GM20431 (cell line): ENCODE data around the gene LHFPL6.

Experiments used
- in situ Hi-C: fragments of 300-500 bp; cut with MseI, MboI; formaldehyde crosslinking; loops from one replicate; pipeline ENCODE4 v1.15.0; 2020; ENCODE audit warnings: low sequenced_read_pairs; ENCODE audit not compliant: unreplicated experiment

Gene LHFPL6

DNA sequence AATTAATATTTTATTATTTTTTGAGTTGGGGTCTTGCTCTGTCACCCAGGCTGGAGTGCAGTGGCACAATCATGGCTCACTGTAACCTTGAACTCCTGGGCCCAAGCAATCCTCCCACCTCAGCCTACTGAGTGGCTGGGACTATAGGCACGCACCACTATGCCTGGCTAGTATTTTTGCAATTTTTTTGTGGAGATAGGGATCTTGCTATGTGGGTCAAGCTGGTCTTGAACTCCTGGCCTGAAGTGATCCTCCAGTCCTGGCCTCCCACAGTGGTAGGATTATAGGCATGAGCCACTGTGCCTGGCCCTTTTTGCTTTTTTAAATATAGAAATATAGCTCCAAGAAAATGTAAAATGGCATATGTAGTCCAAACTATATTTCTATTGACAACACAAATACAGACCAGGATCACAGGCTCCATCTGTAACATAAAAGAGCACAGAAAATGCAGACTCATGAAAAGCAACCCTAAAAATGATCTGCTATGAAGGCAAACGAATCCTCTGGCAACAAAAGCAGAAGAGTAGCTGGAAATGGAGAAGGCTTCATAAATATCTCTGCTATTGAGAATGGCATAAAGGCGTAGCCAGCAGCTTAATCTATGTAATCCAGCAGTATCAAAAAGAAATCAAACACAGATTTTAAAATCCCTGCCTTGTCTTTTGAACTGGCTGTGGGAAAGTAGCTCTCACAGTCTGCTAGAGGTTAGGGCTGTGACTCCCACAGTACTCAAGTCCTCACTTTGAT, 200.6 kb downstream of the LHFPL6 start:
- in situ Hi-C loops, result loop anchor here (25.0 kb wide), 1 partner anchor 210 kb away; the partner anchor contains the start of gene LHFPL6

- in situ Hi-C loops, result loop anchor here (25.0 kb wide), 1 partner anchor 211 kb away; the partner anchor contains the start of gene LHFPL6
These were observed 201.2 kb downstream of the LHFPL6 start for GRCh38 chr13:39401756-39402155.

- in situ Hi-C loops, result loop anchor here (25.0 kb wide), 1 partner anchor 211 kb away; the partner anchor contains the start of gene LHFPL6
These were observed 201.8 kb downstream of the LHFPL6 start for GRCh38 chr13:39401046-39401705.

DNA sequence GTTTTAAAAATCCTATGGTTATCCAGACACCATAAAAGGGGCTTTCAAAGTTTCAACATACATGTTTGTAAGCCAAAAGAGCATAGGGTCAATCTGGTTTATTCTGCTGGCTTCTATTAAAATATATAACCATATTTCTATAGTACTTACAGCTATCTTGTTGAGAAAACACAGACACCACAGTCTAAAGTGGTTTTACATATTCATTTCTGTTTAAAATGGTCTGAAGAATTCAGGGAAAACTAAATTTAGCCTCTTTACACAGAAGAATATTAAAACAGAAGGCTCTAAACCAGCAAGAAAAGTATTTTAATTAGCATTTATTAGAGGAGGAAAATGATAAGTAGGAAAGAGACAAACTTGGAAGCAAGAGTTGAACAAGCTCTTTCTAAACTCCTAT, 203.9 kb downstream of the LHFPL6 start:
- in situ Hi-C loops, result no loop called here

DNA sequence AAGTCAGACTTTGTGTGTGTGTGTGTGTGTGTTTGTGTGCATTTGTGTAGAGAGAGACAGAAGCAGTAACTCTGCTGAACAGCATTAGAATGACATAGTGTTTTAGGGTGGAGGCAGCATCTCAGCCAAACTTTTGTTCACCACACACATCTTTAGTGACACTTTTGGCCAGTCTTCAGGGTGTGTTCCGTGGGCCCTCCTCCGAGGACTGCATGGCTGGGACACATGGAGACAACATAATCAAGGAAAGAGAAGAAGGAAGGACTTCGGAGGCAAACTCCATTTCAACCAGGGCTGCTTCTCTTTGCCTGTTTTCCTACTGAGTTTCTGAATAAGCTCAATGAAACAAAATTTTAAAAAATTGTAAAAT, 205.1 kb downstream of the LHFPL6 start:
- in situ Hi-C loops, result no loop called here

DNA sequence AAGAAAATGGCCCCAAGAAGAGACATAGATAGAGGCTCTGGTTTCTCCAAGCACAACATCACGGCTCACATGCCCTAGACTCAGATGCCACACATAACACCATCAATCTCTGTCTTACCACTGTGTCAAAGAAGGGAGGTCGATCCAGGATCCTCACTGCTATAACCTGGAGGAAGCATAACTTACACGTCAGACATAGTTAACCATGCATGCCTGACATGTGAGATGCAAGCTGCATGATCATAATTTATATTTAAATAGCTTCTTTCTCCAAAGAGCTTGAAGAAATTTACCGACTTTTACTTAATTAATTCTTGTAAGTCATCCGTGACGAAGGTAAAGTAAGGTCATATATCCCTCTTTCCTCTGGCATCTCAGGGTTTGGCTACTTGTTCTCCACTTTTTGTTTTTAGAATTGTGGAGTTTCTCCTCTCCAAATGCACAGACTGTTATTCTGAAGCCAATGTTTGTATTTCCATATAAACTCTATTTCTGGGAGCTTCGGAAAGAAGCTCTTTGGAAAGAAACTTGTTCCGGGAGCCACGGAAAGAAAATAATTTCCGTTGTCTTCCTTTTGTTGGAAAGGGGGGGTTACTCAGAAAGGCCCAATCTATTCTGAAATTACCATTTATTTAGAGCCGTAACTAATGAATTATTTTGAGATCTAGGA, 205.6 kb downstream of the LHFPL6 start:
- in situ Hi-C loops, result no loop called here

GRCh38 chr13:39394796-39395678, 208.0 kb downstream of the LHFPL6 start:
- in situ Hi-C loops, result no loop called here

GRCh38 chr13:39391761-39392160, 211.2 kb downstream of the LHFPL6 start:
- in situ Hi-C loops, result no loop called here

- in situ Hi-C loops, result no loop called here
These were observed 214.0 kb downstream of the LHFPL6 start for GRCh38 chr13:39389013-39389412.

- in situ Hi-C loops, result no loop called here
These were observed 217.3 kb downstream of the LHFPL6 start for GRCh38 chr13:39385621-39386231.

DNA sequence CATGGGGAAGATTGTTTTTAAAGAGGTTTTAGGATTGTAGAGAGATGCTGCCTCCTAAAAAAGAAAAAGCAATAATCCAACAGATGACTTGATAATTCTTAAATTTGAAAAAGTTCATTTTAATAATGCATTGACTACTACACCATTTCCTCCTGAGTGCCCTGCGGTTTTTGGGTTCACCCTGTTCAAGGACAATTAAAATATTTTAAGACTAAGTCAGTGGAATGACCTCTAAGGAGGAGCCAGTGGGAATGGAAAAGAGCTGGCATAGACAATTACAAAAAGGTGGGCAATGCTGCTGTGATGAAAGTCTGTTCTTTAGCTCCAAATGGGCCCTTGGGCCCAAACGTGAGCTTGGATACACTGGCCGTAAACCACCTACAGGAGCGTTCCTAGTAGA, 217.8 kb downstream of the LHFPL6 start:
- in situ Hi-C loops, result no loop called here

DNA sequence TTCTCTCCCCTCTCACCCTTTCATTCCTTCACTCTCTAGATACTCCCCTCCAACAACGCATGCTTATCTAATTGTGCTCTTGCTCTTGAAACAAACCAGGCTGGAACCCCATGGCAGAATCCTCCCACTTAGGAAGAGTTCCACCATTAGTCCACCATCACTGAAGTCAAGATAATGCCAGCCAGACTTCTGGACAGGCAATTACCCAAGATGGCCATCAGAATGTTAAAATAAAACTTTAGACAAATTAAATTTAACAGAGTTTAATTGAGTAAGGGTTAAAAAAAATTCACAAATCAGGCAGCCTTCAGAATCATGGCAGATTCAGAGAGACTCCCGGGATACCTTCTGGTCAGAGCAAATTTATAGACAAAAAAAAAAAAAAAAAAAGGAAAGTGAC, 221.5 kb downstream of the LHFPL6 start:
- in situ Hi-C loops, result no loop called here

DNA sequence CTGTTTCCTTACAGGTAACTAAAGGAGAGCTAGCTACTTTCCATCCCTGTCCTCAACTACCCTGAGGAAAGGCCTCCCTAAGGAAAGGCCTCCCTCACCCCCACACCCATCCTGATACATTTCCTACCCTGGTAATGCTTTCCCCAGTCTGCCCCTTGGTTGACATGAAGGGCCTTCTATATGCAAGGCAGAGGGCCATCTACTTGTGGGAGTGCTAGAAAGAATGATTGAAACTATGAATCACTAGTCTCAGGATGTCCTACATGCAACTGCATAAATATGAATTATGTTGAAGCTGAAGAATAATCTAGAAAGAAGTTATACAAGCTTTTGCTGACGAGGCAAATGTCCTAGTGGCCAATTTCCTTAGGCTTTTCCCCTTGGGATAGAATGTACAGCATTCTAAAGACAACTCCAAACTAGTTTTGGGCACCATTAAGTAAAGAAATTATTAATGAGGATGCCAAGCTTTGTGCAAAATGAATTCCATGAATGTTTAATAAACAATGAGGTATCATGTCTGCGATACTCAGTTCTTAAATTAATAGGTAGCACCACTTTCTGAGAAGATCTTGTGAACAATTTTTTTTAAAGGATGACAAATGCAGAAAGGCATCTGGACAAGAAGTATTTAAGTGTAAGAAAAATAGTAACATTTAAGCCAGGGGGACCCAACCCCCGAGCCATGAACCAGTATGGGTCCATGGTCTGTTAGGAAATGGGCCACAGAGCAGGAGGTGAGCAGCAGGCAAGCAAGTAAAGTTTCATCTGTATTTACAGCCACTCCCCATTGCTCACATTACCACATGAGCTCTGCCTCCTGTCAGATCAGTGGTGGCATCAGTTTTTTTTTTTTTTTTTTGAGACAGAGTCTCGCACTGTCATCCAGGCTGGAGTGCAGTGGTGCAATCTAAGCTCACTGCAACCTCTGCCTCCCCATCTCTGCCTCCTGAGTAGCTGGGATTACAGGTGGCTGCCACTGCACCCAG, 223.0 kb downstream of the LHFPL6 start:
- in situ Hi-C loops, result no loop called here

DNA sequence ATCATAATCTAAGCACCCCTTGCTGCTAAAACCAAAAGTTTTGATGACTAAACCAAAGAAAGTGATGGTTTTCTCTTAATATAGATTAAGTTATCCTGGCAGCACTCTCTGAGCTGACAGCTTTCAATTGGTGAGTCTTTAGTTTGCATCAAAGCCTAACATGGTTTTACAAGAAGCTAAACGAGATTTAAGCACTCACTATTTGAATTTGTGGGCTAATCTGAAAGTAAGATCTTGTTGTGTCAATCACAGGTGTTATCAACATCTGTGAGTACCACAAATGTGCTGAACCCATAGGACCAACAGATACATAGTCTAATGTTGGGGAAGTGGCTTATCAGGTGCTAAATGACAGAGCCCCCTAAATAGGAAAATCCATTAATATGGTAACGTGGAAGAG, 223.9 kb downstream of the LHFPL6 start:
- in situ Hi-C loops, result no loop called here

DNA sequence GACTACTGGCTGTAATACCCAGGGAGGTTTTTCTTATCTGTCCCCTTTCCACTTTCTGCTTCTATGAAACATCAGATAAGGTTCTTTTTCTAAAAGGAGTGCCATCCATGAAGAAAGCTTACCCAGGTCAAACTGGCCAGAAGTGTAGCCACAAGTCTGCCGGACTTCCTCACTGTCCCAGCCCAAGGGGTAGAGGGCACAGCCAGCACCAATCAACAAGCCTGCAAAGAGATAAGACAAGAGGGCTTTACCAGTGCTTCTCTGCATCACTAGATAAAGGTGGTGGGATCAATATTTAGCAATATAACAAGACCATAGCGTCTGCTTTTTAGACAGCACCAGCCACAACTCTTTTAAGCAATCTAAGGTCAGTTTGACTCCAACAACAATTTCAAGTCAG, 224.7 kb downstream of the LHFPL6 start:
- in situ Hi-C loops, result no loop called here

- in situ Hi-C loops, result no loop called here
These were observed 225.3 kb downstream of the LHFPL6 start for GRCh38 chr13:39377699-39378098.

DNA sequence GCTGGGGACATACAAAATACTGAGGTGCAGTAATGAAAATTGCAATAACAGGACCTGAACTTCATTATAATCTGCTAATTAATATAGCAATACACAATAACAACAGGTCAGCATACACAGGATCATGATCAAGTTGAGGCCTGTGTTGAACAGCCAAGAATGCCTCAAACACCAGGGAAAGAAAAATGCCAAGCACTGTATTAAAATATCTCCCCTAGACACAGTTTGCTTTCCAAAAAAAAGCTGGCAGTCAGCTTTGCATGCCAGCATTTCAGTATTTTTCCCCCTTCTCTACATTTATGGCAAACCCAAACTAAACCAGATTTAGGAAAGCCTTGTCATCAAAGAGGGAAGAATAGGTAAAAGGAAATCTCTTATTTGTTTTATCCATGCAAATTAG, 226.9 kb downstream of the LHFPL6 start:
- in situ Hi-C loops, result no loop called here

- in situ Hi-C loops, result no loop called here
These were observed 227.4 kb downstream of the LHFPL6 start for GRCh38 chr13:39375601-39376000.
